Loucy (cell line): ENCODE results near the gene UBE2O.

Experiments used
- EZH2phosphoT487 ChIP-seq: fragments of 200-600 bp; IDR thresholded peaks from 2 replicates; pipeline ENCODE4 v1.6.1; 2018; ENCODE audit warnings: antibody characterized with exemption, mild to moderate bottlenecking, moderate library complexity, borderline replicate concordance
- TF ChIP-seq, protein P1 (sequence below): fragments of 200-600 bp; sonication (generic); conservative IDR thresholded peaks from 2 replicates; pipeline ENCODE4 v1.5.1; 2014; ENCODE audit warnings: mild to moderate bottlenecking, antibody characterized with exemption, low read length

DNA sequence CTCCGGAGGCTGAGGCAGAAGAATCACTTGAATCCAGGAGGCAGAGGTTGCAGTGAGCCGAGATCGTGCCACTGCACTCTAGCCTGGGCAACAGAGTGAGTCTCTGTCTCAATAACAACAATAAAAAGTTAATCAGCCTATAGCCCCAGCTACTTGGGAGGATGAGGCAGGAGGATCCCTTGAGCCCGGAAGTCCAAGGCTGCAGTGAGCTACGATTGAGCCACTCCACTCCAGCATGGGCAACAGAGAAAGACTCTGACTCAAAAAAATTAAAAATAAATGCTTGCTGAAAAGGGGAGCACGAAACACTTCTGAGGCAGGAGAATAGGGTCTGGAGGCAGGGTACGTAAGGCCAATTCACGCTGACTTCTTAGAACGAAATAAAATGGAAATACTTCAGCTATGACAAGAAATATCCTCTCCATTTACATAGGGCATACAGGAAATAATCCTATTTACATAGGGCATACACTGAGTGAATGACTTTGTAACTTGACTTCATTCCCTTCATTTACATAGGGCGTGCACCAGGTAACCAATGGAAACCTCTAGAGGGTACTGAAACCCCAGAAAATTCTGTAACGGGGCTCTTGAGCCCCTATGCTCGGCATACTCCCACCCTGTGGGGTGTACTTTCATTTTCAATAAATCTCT is 96.0 kb downstream of the UBE2O start:
- TF ChIP-seq, protein P1, sequence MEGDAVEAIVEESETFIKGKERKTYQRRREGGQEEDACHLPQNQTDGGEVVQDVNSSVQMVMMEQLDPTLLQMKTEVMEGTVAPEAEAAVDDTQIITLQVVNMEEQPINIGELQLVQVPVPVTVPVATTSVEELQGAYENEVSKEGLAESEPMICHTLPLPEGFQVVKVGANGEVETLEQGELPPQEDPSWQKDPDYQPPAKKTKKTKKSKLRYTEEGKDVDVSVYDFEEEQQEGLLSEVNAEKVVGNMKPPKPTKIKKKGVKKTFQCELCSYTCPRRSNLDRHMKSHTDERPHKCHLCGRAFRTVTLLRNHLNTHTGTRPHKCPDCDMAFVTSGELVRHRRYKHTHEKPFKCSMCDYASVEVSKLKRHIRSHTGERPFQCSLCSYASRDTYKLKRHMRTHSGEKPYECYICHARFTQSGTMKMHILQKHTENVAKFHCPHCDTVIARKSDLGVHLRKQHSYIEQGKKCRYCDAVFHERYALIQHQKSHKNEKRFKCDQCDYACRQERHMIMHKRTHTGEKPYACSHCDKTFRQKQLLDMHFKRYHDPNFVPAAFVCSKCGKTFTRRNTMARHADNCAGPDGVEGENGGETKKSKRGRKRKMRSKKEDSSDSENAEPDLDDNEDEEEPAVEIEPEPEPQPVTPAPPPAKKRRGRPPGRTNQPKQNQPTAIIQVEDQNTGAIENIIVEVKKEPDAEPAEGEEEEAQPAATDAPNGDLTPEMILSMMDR = no peak
- no peak for TF ChIP-seq EZH2phosphoT487
